Measurements from ENCODE around the gene MGAT5. TPM values are rescaled to one million over a fixed set of nuclear protein-coding genes. Genes with fewer than 3 reads are reported as not detected.

Gene MGAT5
- total RNA-seq, 1 donor from 2014 or later = 58.8 TPM

- no peak for DNase-seq
- H3K27ac Mint-ChIP-seq (ENCODE audit: unreplicated experiment) = peak overlapping the region; percentile 75
- peaks cover 7% of the 10 kb centered on the region for H3K9me3 Mint-ChIP-seq (ENCODE audit: unreplicated experiment)
- H3K36me3 Mint-ChIP-seq (ENCODE audit: unreplicated experiment) = no peaks in the 10 kb centered on the region
- no peaks in the 10 kb centered on the region for H3K27me3 Mint-ChIP-seq (ENCODE audit: unreplicated experiment)
- peaks cover 28% of the 10 kb centered on the region for H3K4me1 Mint-ChIP-seq (ENCODE audit: low read depth, unreplicated experiment)
- peak overlapping the region; percentile 60 for H3K4me3 Mint-ChIP-seq (ENCODE audit: unreplicated experiment)
- no peak for TF ChIP-seq CTCF (IDR thresholded peaks at IDR 0.05; ENCODE audit: partially characterized antibody, unreplicated experiment)
Observed at GRCh38 chr2:134240061-134240460, 13.8 kb upstream of the MGAT5 start.

GRCh38 chr2:134241911-134242310, 12.0 kb upstream of the MGAT5 start:
- Mint-ChIP-seq H3K4me1 (ENCODE audit: low read depth, unreplicated experiment) (peaks cover 35% of the 10 kb centered on the region), H3K9me3 (ENCODE audit: unreplicated experiment) (peaks cover 7% of the 10 kb centered on the region), H3K27me3 (ENCODE audit: unreplicated experiment) (no peaks in the 10 kb centered on the region), H3K27ac (ENCODE audit: unreplicated experiment) (no peak overlapping the region), H3K4me3 (ENCODE audit: unreplicated experiment) (no peak overlapping the region), H3K36me3 (ENCODE audit: unreplicated experiment) (no peaks in the 10 kb centered on the region)
- TF ChIP-seq CTCF (IDR thresholded peaks at IDR 0.05; ENCODE audit: partially characterized antibody, unreplicated experiment) = no peak
- DNase-seq = no peak

- Mint-ChIP-seq H3K9me3 (ENCODE audit: unreplicated experiment) (peaks cover 7% of the 10 kb centered on the region), H3K4me1 (ENCODE audit: low read depth, unreplicated experiment) (peaks cover 32% of the 10 kb centered on the region), H3K27me3 (ENCODE audit: unreplicated experiment) (no peaks in the 10 kb centered on the region), H3K4me3 (ENCODE audit: unreplicated experiment) (no peak overlapping the region), H3K27ac (ENCODE audit: unreplicated experiment) (no peak overlapping the region), H3K36me3 (ENCODE audit: unreplicated experiment) (no peaks in the 10 kb centered on the region)
- DNase-seq = no peak
- no peak for TF ChIP-seq CTCF (IDR thresholded peaks at IDR 0.05; ENCODE audit: partially characterized antibody, unreplicated experiment)
Observed at GRCh38 chr2:134243244-134243643, 10.6 kb upstream of the MGAT5 start.

GRCh38 chr2:134244086-134244485, 9.8 kb upstream of the MGAT5 start:
- H3K4me3 Mint-ChIP-seq (ENCODE audit: unreplicated experiment) = no peak overlapping the region
- peaks cover 32% of the 10 kb centered on the region for H3K4me1 Mint-ChIP-seq (ENCODE audit: low read depth, unreplicated experiment)
- H3K9me3 Mint-ChIP-seq (ENCODE audit: unreplicated experiment) = peaks cover 7% of the 10 kb centered on the region
- DNase-seq = no peak
- no peaks in the 10 kb centered on the region for H3K27me3 Mint-ChIP-seq (ENCODE audit: unreplicated experiment)
- TF ChIP-seq CTCF (IDR thresholded peaks at IDR 0.05; ENCODE audit: partially characterized antibody, unreplicated experiment) = no peak
- no peaks in the 10 kb centered on the region for H3K36me3 Mint-ChIP-seq (ENCODE audit: unreplicated experiment)
- H3K27ac Mint-ChIP-seq (ENCODE audit: unreplicated experiment) = no peak overlapping the region

GRCh38 chr2:134244587-134244986, 9.3 kb upstream of the MGAT5 start:
- Mint-ChIP-seq H3K9me3 (ENCODE audit: unreplicated experiment) (peaks cover 5% of the 10 kb centered on the region), H3K4me3 (ENCODE audit: unreplicated experiment) (no peak overlapping the region), H3K27ac (ENCODE audit: unreplicated experiment) (no peak overlapping the region), H3K36me3 (ENCODE audit: unreplicated experiment) (no peaks in the 10 kb centered on the region), H3K4me1 (ENCODE audit: low read depth, unreplicated experiment) (peaks cover 27% of the 10 kb centered on the region), H3K27me3 (ENCODE audit: unreplicated experiment) (no peaks in the 10 kb centered on the region)
- TF ChIP-seq CTCF (IDR thresholded peaks at IDR 0.05; ENCODE audit: partially characterized antibody, unreplicated experiment) = no peak
- no peak for DNase-seq

All from glutamatergic neuron (in vitro differentiated cells).